GM18526 (cell line): ENCODE measurements around the gene TMEM167B.

Source experiments
- POLR2A ChIP-seq: IDR thresholded peaks from 3 replicates; pipeline ENCODE4 v1.6.1; 2011; ENCODE audit not compliant: insufficient read length; ENCODE audit errors: extremely low read depth

Gene TMEM167B

DNA sequence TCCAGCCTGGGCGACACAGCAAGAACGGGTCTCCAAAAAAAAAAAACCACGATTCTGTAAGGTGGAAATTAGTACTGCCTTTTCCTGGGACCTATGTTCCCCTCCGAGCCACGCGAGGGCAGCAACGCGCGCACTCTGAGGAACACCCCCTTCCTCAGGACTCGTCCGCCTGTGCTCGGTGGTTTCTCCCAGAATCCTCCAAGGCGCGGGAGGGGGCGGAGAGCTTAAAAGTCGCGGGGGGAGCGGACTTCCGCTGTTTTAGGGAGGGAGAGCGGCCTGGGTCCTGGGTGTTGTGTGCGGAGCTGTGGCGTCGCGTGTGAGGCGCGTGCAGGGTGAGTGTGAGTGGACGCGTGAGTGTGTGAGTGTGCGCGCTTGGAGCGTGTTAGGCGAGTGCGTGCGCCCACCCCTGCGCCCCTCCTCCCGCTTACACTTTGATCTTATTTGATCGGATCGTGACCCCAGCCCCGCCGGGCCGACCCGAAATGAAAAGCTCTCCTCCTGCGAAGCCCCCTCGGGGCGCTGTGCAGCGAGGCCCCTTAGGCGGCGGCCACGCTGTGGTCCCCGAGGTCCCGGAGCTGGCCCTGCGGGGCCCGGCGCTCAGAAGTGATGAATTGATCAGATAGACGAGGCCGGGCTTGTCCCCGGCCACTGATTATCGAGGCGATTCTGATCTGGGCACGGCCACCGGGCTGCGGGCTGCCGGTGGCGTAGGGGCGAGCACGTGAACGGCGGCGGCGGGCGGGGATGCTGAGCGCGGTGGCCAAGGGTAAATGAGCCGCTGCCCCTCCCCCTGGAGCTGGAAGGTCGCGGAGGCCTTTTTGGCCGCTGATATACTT, 9.6 kb downstream of the TMEM167B start:
- TF ChIP-seq POLR2A, result peak; percentile 100

GRCh38 chr1:109104364-109105151, 14.0 kb downstream of the TMEM167B start:
- TF ChIP-seq POLR2A, result peak; percentile 15

DNA sequence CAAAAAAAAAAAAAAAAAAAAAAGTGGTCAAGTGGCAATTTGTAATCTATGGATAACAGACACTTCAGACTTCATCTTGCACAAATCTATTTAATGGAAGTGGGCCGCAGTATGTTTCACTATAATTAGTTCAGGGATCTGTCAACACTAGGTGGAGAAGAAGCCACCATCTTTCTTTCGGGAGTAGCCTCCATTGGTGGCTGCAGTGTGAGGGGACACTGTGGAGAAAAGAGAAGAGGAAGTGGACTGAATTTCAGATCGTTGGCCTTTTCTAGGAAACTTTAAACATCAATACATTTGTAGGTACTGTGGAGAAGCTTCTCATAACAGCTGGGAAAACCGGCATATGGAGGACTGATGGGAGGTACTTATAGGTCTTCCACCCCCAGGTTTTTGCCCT, 15.3 kb downstream of the TMEM167B start:
- no peak for TF ChIP-seq POLR2A

GRCh38 chr1:109107785-109108184, 17.2 kb downstream of the TMEM167B start:
- no peak for TF ChIP-seq POLR2A

- no peak for TF ChIP-seq POLR2A
These were observed 19.3 kb downstream of the TMEM167B start for GRCh38 chr1:109109906-109110305.

- TF ChIP-seq POLR2A, result no peak
These were observed 21.0 kb downstream of the TMEM167B start for GRCh38 chr1:109111386-109112055.

- no peak for TF ChIP-seq POLR2A
These were observed 21.6 kb downstream of the TMEM167B start for GRCh38 chr1:109112056-109112651.

DNA sequence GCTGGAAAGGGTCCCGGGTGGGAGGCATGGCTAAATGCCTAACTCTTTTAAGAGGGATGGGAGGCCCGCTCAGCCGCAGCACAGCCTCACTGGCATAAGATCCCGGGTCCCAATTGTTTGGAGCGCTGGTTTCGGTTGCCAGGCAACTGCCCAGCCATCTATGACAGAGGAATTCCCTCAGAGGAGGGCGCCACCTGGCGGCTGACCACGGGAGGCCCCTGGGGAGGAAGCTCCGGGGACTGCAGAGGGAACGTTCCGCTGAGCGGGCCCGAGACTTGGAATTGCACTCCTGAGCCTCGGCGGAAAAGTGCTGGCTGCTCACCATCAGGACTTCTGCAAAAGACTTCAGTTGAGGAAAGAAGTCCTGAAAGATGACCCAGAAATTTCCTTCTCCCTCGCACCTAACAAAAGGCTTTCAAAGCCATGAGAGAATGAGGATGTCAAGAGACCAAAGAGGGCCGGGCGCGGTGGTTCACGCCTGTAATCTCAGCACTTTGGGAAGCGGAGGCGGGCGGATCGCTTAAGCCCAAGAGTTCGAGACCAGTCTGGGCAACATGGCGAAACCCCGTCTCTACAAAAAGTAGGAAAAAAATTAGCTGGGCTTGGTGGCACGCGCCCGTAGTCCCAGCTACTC, 22.2 kb downstream of the TMEM167B start:
- no peak for TF ChIP-seq POLR2A

DNA sequence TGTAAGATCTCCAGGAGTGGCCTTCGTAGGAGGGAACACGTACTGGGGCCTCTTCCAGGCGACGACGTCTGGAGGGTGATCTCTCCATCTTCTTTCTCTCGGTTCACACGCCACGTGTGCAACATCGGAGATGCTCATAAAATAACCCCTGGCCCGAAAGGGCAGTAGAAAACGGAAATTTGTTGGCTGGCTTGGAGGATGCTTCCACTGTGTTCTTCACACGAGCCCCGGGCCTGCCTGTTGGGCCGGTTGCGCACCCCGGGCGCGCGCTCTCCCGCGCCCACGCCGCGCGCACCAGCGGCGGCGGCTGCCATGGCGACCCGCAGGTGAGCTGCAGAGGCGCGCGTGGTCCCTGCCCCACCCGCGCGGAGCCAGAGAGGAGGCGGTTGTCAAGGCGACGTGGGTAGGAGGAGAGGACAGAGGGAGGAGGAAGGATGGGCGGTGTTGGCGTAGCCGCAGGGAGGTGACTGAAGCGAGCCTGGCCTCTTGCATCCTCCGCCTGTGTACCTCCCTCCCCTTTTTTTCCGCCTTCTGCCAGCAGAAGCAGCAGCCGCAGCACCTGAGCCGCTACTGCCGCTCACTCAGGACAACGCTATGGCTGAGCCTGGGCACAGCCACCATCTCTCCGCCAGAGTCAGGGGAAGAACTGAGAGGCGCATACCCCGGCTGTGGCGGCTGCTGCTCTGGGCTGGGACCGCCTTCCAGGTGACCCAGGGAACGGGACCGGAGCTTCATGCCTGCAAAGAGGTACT, 23.2 kb downstream of the TMEM167B start, which contains the start of gene ELAPOR1:
Gene ELAPOR1 (plus strand): TSS at position 526 of the 752 bp plus-strand sequence. CDS start 69 bp downstream, at position 595.
- TF ChIP-seq POLR2A, result no peak

DNA sequence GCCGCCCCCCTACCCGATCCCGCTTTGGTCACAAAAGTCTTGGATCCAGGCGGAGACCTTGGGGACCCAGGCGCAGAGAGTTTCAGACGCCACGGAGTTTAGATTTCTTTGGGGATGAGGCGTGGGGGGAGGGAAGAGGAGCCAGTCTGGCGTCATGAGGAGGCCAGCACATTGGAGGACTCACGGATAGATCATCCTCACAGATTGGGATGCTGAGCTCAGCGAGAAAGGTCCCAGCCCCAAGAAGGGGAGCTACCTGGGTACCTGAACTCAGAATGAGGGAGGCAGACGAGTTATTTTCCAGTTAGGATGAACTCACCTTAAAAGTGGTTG, 23.7 kb downstream of the TMEM167B start:
- no peak for TF ChIP-seq POLR2A

- no peak for TF ChIP-seq POLR2A
These were observed 25.1 kb downstream of the TMEM167B start for GRCh38 chr1:109115685-109116084.

GRCh38 chr1:109116286-109116685, 25.7 kb downstream of the TMEM167B start:
- TF ChIP-seq POLR2A, result no peak

- TF ChIP-seq POLR2A, result no peak
These were observed 27.5 kb downstream of the TMEM167B start for GRCh38 chr1:109118089-109118488.

DNA sequence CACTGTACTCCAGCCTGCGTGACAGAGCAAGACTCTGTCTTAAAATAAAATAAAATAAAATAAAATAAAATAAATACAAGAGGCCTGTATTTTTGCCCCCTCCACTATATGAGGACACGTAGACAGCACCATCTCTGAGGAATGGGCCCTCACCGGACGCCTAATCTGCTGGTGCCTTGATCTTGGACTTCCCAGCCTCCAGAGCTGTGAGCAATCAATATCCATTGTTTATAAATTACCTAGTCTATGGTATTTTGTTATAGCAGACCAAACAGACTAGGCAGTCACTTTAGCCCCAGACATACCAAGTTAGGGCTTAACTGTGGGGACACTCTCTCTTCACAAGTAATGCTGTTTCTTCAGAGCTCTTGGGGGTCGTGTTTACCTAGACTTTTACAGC, 29.8 kb downstream of the TMEM167B start:
- no peak for TF ChIP-seq POLR2A
